HG03469 (cell line): ENCODE measurements around the gene CADM1.

Source experiments
- ATAC-seq: cut with Tn5 transposase; IDR thresholded peaks from one replicate; pipeline ENCODE4 v1.9.1; 2021; ENCODE audit warnings: mild to moderate bottlenecking, moderate library complexity, moderate number of reproducible peaks; ENCODE audit not compliant: unreplicated experiment

CADM1 gene

GRCh38 chr11:115504276-115505158 lies at the start of gene CADM1:
TSS of gene CADM1 (minus strand) at chr11:115504415.
- ATAC-seq, result no peak

GRCh38 chr11:115552773-115553438 lies 48.7 kb upstream of the CADM1 start:
- no peak for ATAC-seq

GRCh38 chr11:115552151-115552772 lies 48.0 kb upstream of the CADM1 start:
- ATAC-seq, result no peak

- ATAC-seq, result no peak
Measured at GRCh38 chr11:115550291-115551059, 46.3 kb upstream of the CADM1 start.

- no peak for ATAC-seq
Measured at GRCh38 chr11:115548878-115549528, 44.8 kb upstream of the CADM1 start.

GRCh38 chr11:115545581-115546210 lies 41.5 kb upstream of the CADM1 start:
- ATAC-seq, result no peak

GRCh38 chr11:115544422-115544948 lies 40.3 kb upstream of the CADM1 start:
- ATAC-seq, result no peak

- ATAC-seq, result no peak
Measured at GRCh38 chr11:115541518-115541917, 37.3 kb upstream of the CADM1 start.

GRCh38 chr11:115539844-115540243 lies 35.6 kb upstream of the CADM1 start:
- no peak for ATAC-seq

- ATAC-seq, result no peak
Measured at GRCh38 chr11:115535781-115536180, 31.6 kb upstream of the CADM1 start.

- ATAC-seq, result no peak
Measured at GRCh38 chr11:115530752-115531151, 26.5 kb upstream of the CADM1 start.

GRCh38 chr11:115528225-115528624 lies 24.0 kb upstream of the CADM1 start:
- no peak for ATAC-seq

GRCh38 chr11:115527534-115528125 lies 23.4 kb upstream of the CADM1 start:
- ATAC-seq, result no peak

GRCh38 chr11:115525531-115526006 lies 21.4 kb upstream of the CADM1 start:
- ATAC-seq, result no peak

- ATAC-seq, result no peak
Measured at GRCh38 chr11:115524572-115524971, 20.4 kb upstream of the CADM1 start.

- no peak for ATAC-seq
Measured at GRCh38 chr11:115523727-115524399, 19.6 kb upstream of the CADM1 start.

- ATAC-seq, result no peak
Measured at GRCh38 chr11:115522302-115522701, 18.1 kb upstream of the CADM1 start.

GRCh38 chr11:115521825-115522224 lies 17.6 kb upstream of the CADM1 start:
- ATAC-seq, result no peak
